Measurements from ENCODE around the gene SMOC2. TPM values are rescaled to one million over a fixed set of nuclear protein-coding genes. Genes with fewer than 3 reads are reported as not detected.

Gene SMOC2
- total and polyA plus RNA-seq, 7 donors, result 12.3 to 90.3 (median 22.8) TPM

GRCh38 chr6:168603234-168603633, 162.2 kb downstream of the SMOC2 start:
- WGBS, 3 donors, result 40 to 51% (median 44%) methylated on average over 4 of the region's 4 CpGs
- Histone ChIP-seq H3K27me3 (ENCODE audit: insufficient read depth in 3 of 3, low read length in 2 of 3) (peaks cover 0 to 34% (median 13%) of the 10 kb centered on the region in 3 donors), H3K9me3 (no peaks in the 10 kb centered on the region), H3K4me3 (no peak overlapping the region), H3K27ac (no peak overlapping the region), H3K4me1 (no peaks in the 10 kb centered on the region), H3K36me3 (ENCODE audit: insufficient read depth in 1 of 2, low read depth in 1 of 2) (no peaks in the 10 kb centered on the region)
- DNase-seq (no peak), ATAC-seq (no peak)
- intact Hi-C loops (cut with DNase I), result no loop called here
- TF ChIP-seq CTCF (IDR thresholded peaks at IDR 0.05), result no peak

GRCh38 chr6:168605964-168606363, 165.0 kb downstream of the SMOC2 start:
- no peaks in the 10 kb centered on the region for H3K9me3 ChIP-seq
- no peak for ATAC-seq
- intact Hi-C loops (cut with DNase I), result no loop called here
- no peak overlapping the region for H3K27ac ChIP-seq
- peaks cover 0 to 33% (median 12%) of the 10 kb centered on the region in 3 donors for H3K27me3 ChIP-seq (ENCODE audit: insufficient read depth in 3 of 3, low read length in 2 of 3)
- no peak for DNase-seq
- H3K36me3 ChIP-seq (ENCODE audit: insufficient read depth in 1 of 2, low read depth in 1 of 2), result no peaks in the 10 kb centered on the region
- H3K4me1 ChIP-seq, result no peaks in the 10 kb centered on the region
- WGBS, 3 donors, result 44 to 47% (median 47%) methylated on average over 7 of the region's 7 CpGs
- H3K4me3 ChIP-seq, result no peak overlapping the region
- TF ChIP-seq CTCF (IDR thresholded peaks at IDR 0.05), result no peak

- H3K9me3 ChIP-seq, result no peaks in the 10 kb centered on the region
- H3K4me3 ChIP-seq, result no peak overlapping the region
- no peak for ATAC-seq
- no peaks in the 10 kb centered on the region for H3K4me1 ChIP-seq
- TF ChIP-seq CTCF (IDR thresholded peaks at IDR 0.05), result no peak
- WGBS, 3 donors, result 78 to 83% (median 82%) methylated on average over 12 to 16 of the region's 16 CpGs
- no peaks in the 10 kb centered on the region for H3K36me3 ChIP-seq (ENCODE audit: insufficient read depth in 1 of 2, low read depth in 1 of 2)
- intact Hi-C loops (cut with DNase I), result no loop called here
- H3K27me3 ChIP-seq (ENCODE audit: insufficient read depth in 3 of 3, low read length in 2 of 3), result peaks cover 0 to 30% (median 11%) of the 10 kb centered on the region in 3 donors
- H3K27ac ChIP-seq, result no peak overlapping the region
- DNase-seq, result no peak
Observed at GRCh38 chr6:168606722-168607121, 165.7 kb downstream of the SMOC2 start.

GRCh38 chr6:168607272-168608112, 166.5 kb downstream of the SMOC2 start:
- H3K36me3 ChIP-seq (ENCODE audit: insufficient read depth in 1 of 2, low read depth in 1 of 2), result no peaks in the 10 kb centered on the region
- H3K9me3 ChIP-seq, result no peaks in the 10 kb centered on the region
- no peak for TF ChIP-seq CTCF (IDR thresholded peaks at IDR 0.05)
- H3K4me3 ChIP-seq, result no peak overlapping the region
- ATAC-seq (no peak), DNase-seq (no peak)
- intact Hi-C loops (cut with DNase I), result no loop called here
- 33 to 37% (median 33%) methylated on average over 15 of the region's 15 CpGs for WGBS, 3 donors
- no peaks in the 10 kb centered on the region for H3K4me1 ChIP-seq
- no peak overlapping the region for H3K27ac ChIP-seq
- H3K27me3 ChIP-seq (ENCODE audit: insufficient read depth in 3 of 3, low read length in 2 of 3), result peaks cover 0 to 25% (median 11%) of the 10 kb centered on the region in 3 donors

- Histone ChIP-seq H3K36me3 (ENCODE audit: insufficient read depth in 1 of 2, low read depth in 1 of 2) (no peaks in the 10 kb centered on the region), H3K9me3 (no peaks in the 10 kb centered on the region), H3K27me3 (ENCODE audit: insufficient read depth in 3 of 3, low read length in 2 of 3) (peaks cover 0 to 20% (median 7%) of the 10 kb centered on the region in 3 donors), H3K27ac (no peak overlapping the region), H3K4me3 (no peak overlapping the region), H3K4me1 (no peaks in the 10 kb centered on the region)
- TF ChIP-seq CTCF (IDR thresholded peaks at IDR 0.05), result no peak
- intact Hi-C loops (cut with DNase I), result no loop called here
- WGBS, 3 donors, result 71 to 76% (median 73%) methylated on average over 10 to 11 of the region's 11 CpGs
- no peak for ATAC-seq
- DNase-seq, result no peak
Observed at GRCh38 chr6:168608113-168608400, 167.1 kb downstream of the SMOC2 start.

All from psoas muscle (tissue), 8 donors.